22Rv1 (cell line): ENCODE results near the gene AIF1.

ENCODE experiments used
- H3K27ac ChIP-seq: fragments of 450-650 bp; 2 replicates; pipeline ENCODE4 v1.5.1; 2017
- CTCF ChIP-seq: fragments of 450-650 bp; IDR thresholded peaks from 2 replicates; pipeline ENCODE4 v1.5.1; 2017; ENCODE audit warnings: mild to moderate bottlenecking
- ZFX ChIP-seq: fragments of 450-650 bp; IDR thresholded peaks from 2 replicates; pipeline ENCODE4 v1.6.1; 2017; ENCODE audit warnings: antibody characterized with exemption, borderline replicate concordance

AIF1 gene

GRCh38 chr6:31639449-31639861, 24.4 kb downstream of the AIF1 start:
- TF ChIP-seq CTCF (no peak), ZFX (no peak)
- peak overlapping the region; percentile 38 for H3K27ac ChIP-seq

GRCh38 chr6:31640612-31641011, 25.6 kb downstream of the AIF1 start:
- no peak overlapping the region for H3K27ac ChIP-seq
- no peak for TF ChIP-seq CTCF
- no peak for TF ChIP-seq ZFX

- no peak for TF ChIP-seq CTCF
- TF ChIP-seq ZFX = no peak
Measured at GRCh38 chr6:31641370-31641769, 26.3 kb downstream of the AIF1 start.

GRCh38 chr6:31642798-31643570, 27.9 kb downstream of the AIF1 start:
- no peak overlapping the region for H3K27ac ChIP-seq
- TF ChIP-seq ZFX (no peak), CTCF (no peak)

More at GRCh38 chr6:31641370-31641769, 26.3 kb downstream of the AIF1 start:
- no peak overlapping the region for H3K27ac ChIP-seq

GRCh38 chr6:31643818-31644454, 28.9 kb downstream of the AIF1 start:
- TF ChIP-seq ZFX = no peak
- no peak for TF ChIP-seq CTCF
- H3K27ac ChIP-seq = no peak overlapping the region

- no peak overlapping the region for H3K27ac ChIP-seq
- TF ChIP-seq CTCF (no peak), ZFX (no peak)
Measured at GRCh38 chr6:31645325-31645724, 30.3 kb downstream of the AIF1 start.

GRCh38 chr6:31651602-31652191, 36.7 kb downstream of the AIF1 start:
- TF ChIP-seq CTCF (no peak), ZFX (no peak)
- H3K27ac ChIP-seq = peak overlapping the region; percentile 95
